Esophagus muscularis mucosa (tissue), 4 donors: ENCODE measurements around the gene GET4.

Experiments used
- CTCF ChIP-seq, 3 experiments: fragments of 200-600 bp in 2 of 3; fragments of 450-650 bp in 1 of 3; sonication (generic) in 2 of 3; IDR thresholded peaks; one replicate each; pipeline ENCODE4 v1.5.1; 2017 to 2019; ENCODE audit warnings: antibody characterized with exemption in 3 of 3, mild to moderate bottlenecking in 2 of 3, moderate library complexity in 1 of 3
- EP300 ChIP-seq: sonication (generic); formaldehyde crosslinking; IDR thresholded peaks from one replicate; pipeline ENCODE4 v1.6.1; 2017; ENCODE audit warnings: antibody characterized with exemption
- POLR2A ChIP-seq: fragments of 450-650 bp; IDR thresholded peaks from one replicate; pipeline ENCODE4 v1.6.1; 2017; ENCODE audit warnings: antibody characterized with exemption, moderate library complexity, mild to moderate bottlenecking, low read depth
- POLR2AphosphoS5 ChIP-seq, 2 donors: sonication (generic); formaldehyde crosslinking; IDR thresholded peaks; one replicate each; pipeline ENCODE4 v1.6.1; 2017; ENCODE audit warnings: antibody characterized with exemption in 2 of 2

GRCh38 chr7:931871-932650 is 55.7 kb downstream of the GET4 start:
- TF ChIP-seq EP300, result no peak
- no peak for TF ChIP-seq CTCF (IDR thresholded peaks at IDR 0.05)
- no peak for TF ChIP-seq POLR2A
- TF ChIP-seq POLR2AphosphoS5 (IDR thresholded peaks at IDR 0.05), result no peak
